NB4 (cell line): ENCODE measurements around the gene POP4.

Experiments
- POLR2A ChIP-seq: IDR thresholded peaks from 2 replicates; pipeline ENCODE4 v1.6.1; 2011; ENCODE audit warnings: mild to moderate bottlenecking; ENCODE audit not compliant: insufficient read length; ENCODE audit errors: extremely low read depth
- TF ChIP-seq, protein P1 (sequence below): IDR thresholded peaks from one replicate; pipeline ENCODE4 v1.5.1; 2012; ENCODE audit warnings: low read depth, low read length

DNA sequence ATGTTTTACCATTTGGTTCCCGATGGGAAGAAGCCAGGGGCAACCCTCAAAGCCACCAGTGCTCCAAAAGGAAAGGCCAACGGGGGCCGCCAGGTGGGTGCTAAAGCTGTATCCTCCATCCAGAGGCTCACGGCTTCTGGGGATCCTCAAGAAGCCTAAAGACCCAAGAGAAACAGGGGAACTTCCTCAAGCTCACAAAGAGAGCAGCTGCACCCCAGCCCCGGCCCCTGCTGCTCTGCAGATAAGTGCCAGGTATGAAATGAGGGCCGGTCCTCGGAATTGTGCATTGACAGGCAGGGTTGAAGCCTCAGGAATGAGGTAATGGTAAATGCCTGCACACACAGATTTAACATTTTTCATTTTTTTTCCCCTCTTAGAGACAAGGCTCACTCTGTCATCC is 8.0 kb upstream of the POP4 start:
- TF ChIP-seq, protein P1, sequence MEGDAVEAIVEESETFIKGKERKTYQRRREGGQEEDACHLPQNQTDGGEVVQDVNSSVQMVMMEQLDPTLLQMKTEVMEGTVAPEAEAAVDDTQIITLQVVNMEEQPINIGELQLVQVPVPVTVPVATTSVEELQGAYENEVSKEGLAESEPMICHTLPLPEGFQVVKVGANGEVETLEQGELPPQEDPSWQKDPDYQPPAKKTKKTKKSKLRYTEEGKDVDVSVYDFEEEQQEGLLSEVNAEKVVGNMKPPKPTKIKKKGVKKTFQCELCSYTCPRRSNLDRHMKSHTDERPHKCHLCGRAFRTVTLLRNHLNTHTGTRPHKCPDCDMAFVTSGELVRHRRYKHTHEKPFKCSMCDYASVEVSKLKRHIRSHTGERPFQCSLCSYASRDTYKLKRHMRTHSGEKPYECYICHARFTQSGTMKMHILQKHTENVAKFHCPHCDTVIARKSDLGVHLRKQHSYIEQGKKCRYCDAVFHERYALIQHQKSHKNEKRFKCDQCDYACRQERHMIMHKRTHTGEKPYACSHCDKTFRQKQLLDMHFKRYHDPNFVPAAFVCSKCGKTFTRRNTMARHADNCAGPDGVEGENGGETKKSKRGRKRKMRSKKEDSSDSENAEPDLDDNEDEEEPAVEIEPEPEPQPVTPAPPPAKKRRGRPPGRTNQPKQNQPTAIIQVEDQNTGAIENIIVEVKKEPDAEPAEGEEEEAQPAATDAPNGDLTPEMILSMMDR, result no peak
- TF ChIP-seq POLR2A, result no peak
